Astrocyte of the cerebellum (primary cell): ENCODE measurements around the gene MTTP.

Source experiments
- DNase-seq: peaks from one replicate; pipeline ENCODE4 v3.0.0-alpha.2; 2011; ENCODE audit warnings: low read depth
- H3K4me3 ChIP-seq: 2 replicates; pipeline ENCODE4 v1.5.1; 2011; ENCODE audit warnings: mild to moderate bottlenecking, low read depth, low read length, moderate library complexity
- CTCF ChIP-seq: IDR thresholded peaks from 2 replicates; pipeline ENCODE4 v1.5.1; 2012; ENCODE audit warnings: low read length, low read depth, moderate library complexity, mild to moderate bottlenecking; ENCODE audit errors: missing control alignments
- in situ Hi-C: cut with HindIII; loops from 2 replicates; pipeline ENCODE4 v1.10.0; 2017; ENCODE audit warnings: low sequenced_read_pairs

MTTP gene

GRCh38 chr4:99540277-99540939 is 34.2 kb upstream of the MTTP start:
- in situ Hi-C loops = no loop called here
- H3K4me3 ChIP-seq = no peak overlapping the region
- no peak for TF ChIP-seq CTCF
- no peak for DNase-seq

- H3K4me3 ChIP-seq = no peak overlapping the region
- DNase-seq = no peak
- TF ChIP-seq CTCF = no peak
- in situ Hi-C loops = no loop called here
Observed at GRCh38 chr4:99552872-99553271, 21.8 kb upstream of the MTTP start.

GRCh38 chr4:99563310-99564186 is 11.1 kb upstream of the MTTP start, which contains the start of gene TRMT10A:
Gene TRMT10A (minus strand): TSS chr4:99564039. CDS start chr4:99559338, 4,701 bp downstream.
- peak within 1 kb of the TSS; percentile 78 for H3K4me3 ChIP-seq
- DNase-seq = peak; percentile 97
- in situ Hi-C loops = no loop called here
- no peak for TF ChIP-seq CTCF

- no peak for DNase-seq
- in situ Hi-C loops = no loop called here
- H3K4me3 ChIP-seq = no peak overlapping the region
- no peak for TF ChIP-seq CTCF
Observed at GRCh38 chr4:99564921-99565320, 9.7 kb upstream of the MTTP start.

- in situ Hi-C loops = no loop called here
- DNase-seq = no peak
- TF ChIP-seq CTCF = no peak
- H3K4me3 ChIP-seq = no peak overlapping the region
Observed at GRCh38 chr4:99571883-99572282, 2.7 kb upstream of the MTTP start.

- H3K4me3 ChIP-seq = no peak overlapping the region
- TF ChIP-seq CTCF = no peak
- DNase-seq = no peak
- in situ Hi-C loops = no loop called here
Observed at GRCh38 chr4:99572527-99573240, 1.9 kb upstream of the MTTP start.
